Neural progenitor cell (in vitro differentiated cells): Measurements from ENCODE around the gene HSD17B2. TPM values are rescaled to one million over a fixed set of nuclear protein-coding genes. Genes with fewer than 3 reads are reported as not detected.

Experiments
- DNase-seq: peaks from one replicate; pipeline ENCODE4 v3.0.0-alpha.2; 2016; ENCODE audit warnings: low spot score
- H2AFZ ChIP-seq: fragments of 200-600 bp; sonication (generic); replicated peaks from 2 replicates; pipeline ENCODE4 v1.6.1; 2016; ENCODE audit warnings: antibody characterized with exemption
- H3F3A ChIP-seq: fragments of 200-600 bp; sonication (generic); 2 replicates; pipeline ENCODE4 v1.6.1; 2016; ENCODE audit warnings: antibody characterized with exemption, low read depth
- H3K27ac ChIP-seq: fragments of 200-600 bp; sonication (generic); 2 replicates; pipeline ENCODE4 v1.5.1; 2016; ENCODE audit warnings: mild to moderate bottlenecking
- H3K27me3 ChIP-seq: fragments of 200-600 bp; sonication (generic); 2 replicates; pipeline ENCODE4 v1.6.1; 2016; ENCODE audit warnings: mild to moderate bottlenecking, moderate library complexity
- H3K36me3 ChIP-seq: fragments of 200-600 bp; sonication (generic); 2 replicates; pipeline ENCODE4 v1.5.1; 2016
- H3K4me1 ChIP-seq: fragments of 200-600 bp; sonication (generic); 2 replicates; pipeline ENCODE4 v1.6.1; 2016; ENCODE audit warnings: mixed run types
- H3K4me2 ChIP-seq: fragments of 200-600 bp; sonication (generic); 2 replicates; pipeline ENCODE4 v1.6.1; 2016
- H3K4me3 ChIP-seq: fragments of 200-600 bp; sonication (generic); 2 replicates; pipeline ENCODE4 v1.5.1; 2016
- H3K79me2 ChIP-seq: fragments of 200-600 bp; sonication (generic); 2 replicates; pipeline ENCODE4 v1.6.1; 2016; ENCODE audit warnings: low read depth
- H3K9ac ChIP-seq: fragments of 200-600 bp; sonication (generic); 2 replicates; pipeline ENCODE4 v1.6.1; 2016
- H3K9me3 ChIP-seq: fragments of 200-600 bp; sonication (generic); 2 replicates; pipeline ENCODE4 v1.5.1; 2016; ENCODE audit warnings: low read depth
- H4K20me1 ChIP-seq: fragments of 200-600 bp; sonication (generic); 2 replicates; pipeline ENCODE4 v1.6.1; 2016; ENCODE audit warnings: low read depth
- H3K27ac Mint-ChIP-seq: 3 replicates; pipeline ENCODE4 v1.8.0; 2021; ENCODE audit warnings: mixed read lengths
- H3K27me3 Mint-ChIP-seq: 2 replicates; pipeline ENCODE4 v1.8.0; 2022; ENCODE audit warnings: low read depth, mild to moderate bottlenecking, inconsistent platforms, moderate library complexity, mixed read lengths; ENCODE audit not compliant: insufficient read depth
- H3K36me3 Mint-ChIP-seq: 3 replicates; pipeline ENCODE4 v1.8.0; 2021; ENCODE audit warnings: mixed read lengths
- H3K4me1 Mint-ChIP-seq: 3 replicates; pipeline ENCODE4 v1.8.0; 2021; ENCODE audit warnings: mixed read lengths
- H3K4me3 Mint-ChIP-seq: 3 replicates; pipeline ENCODE4 v1.8.0; 2021; ENCODE audit warnings: mild to moderate bottlenecking, moderate library complexity, mixed read lengths
- H3K9me3 Mint-ChIP-seq: 3 replicates; pipeline ENCODE4 v1.8.0; 2020; ENCODE audit warnings: mixed read lengths
- EZH2 ChIP-seq: fragments of 200-600 bp; sonication (generic); IDR thresholded peaks from 2 replicates; pipeline ENCODE4 v1.6.1; 2017; ENCODE audit warnings: antibody characterized with exemption, mild to moderate bottlenecking, moderate library complexity
- EZH2phosphoT487 ChIP-seq: fragments of 200-600 bp; sonication (generic); IDR thresholded peaks from 2 replicates; pipeline ENCODE4 v1.6.1; 2017; ENCODE audit warnings: antibody characterized with exemption
- total RNA-seq: library from RNA; depleted of rRNA; stranded (reverse); fragments of >200 nt; gene quantifications from 2 replicates; pipeline ENCODE4 v1.2.3, GENCODE V29; 2015; ENCODE audit warnings: low replicate concordance
- TF ChIP-seq, protein P1 (sequence below): fragments of 200-600 bp; sonication (generic); IDR thresholded peaks from 2 replicates; pipeline ENCODE4 v1.5.1; 2017; ENCODE audit warnings: antibody characterized with exemption, mild to moderate bottlenecking

The HSD17B2 gene
- total RNA-seq, 1 donor from 2014 or later = not detected

DNA sequence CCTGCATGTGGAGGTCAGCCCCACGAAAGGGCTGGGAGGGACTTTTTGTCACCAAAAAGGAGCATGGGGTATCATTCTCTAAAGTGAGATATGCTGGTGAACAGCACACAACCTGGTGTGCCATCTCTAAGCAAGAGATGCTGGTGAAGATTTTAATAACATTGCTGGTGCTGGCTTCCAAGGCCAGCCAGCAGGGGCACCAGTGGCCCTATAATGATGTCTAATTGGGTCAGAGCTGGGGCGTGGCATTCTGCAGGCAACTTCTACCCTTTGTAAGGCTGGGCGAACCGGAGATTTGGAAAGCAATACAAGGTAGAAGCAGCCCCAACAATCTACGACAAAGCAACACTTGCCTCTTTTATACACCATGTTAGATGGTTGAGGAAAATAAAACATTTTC lies 40.6 kb upstream of the HSD17B2 start:
- no peak for TF ChIP-seq EZH2phosphoT487
- TF ChIP-seq, protein P1, sequence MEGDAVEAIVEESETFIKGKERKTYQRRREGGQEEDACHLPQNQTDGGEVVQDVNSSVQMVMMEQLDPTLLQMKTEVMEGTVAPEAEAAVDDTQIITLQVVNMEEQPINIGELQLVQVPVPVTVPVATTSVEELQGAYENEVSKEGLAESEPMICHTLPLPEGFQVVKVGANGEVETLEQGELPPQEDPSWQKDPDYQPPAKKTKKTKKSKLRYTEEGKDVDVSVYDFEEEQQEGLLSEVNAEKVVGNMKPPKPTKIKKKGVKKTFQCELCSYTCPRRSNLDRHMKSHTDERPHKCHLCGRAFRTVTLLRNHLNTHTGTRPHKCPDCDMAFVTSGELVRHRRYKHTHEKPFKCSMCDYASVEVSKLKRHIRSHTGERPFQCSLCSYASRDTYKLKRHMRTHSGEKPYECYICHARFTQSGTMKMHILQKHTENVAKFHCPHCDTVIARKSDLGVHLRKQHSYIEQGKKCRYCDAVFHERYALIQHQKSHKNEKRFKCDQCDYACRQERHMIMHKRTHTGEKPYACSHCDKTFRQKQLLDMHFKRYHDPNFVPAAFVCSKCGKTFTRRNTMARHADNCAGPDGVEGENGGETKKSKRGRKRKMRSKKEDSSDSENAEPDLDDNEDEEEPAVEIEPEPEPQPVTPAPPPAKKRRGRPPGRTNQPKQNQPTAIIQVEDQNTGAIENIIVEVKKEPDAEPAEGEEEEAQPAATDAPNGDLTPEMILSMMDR = peak; percentile 37
- Mint-ChIP-seq H3K36me3 (no peaks in the 10 kb centered on the region), H3K27me3 (peaks cover 5% of the 10 kb centered on the region), H3K4me1 (peaks cover 20% of the 10 kb centered on the region), H3K27ac (no peak overlapping the region), H3K9me3 (peaks cover 3% of the 10 kb centered on the region), H3K4me3 (no peak overlapping the region)
- Histone ChIP-seq H4K20me1 (no peaks in the 10 kb centered on the region), H3K27ac (no peak overlapping the region), H3K4me1 (no peaks in the 10 kb centered on the region), H3F3A (no peaks in the 10 kb centered on the region), H3K9me3 (no peaks in the 10 kb centered on the region), H3K4me2 (no peak overlapping the region), H3K4me3 (no peak overlapping the region), H3K36me3 (no peaks in the 10 kb centered on the region), H3K27me3 (no peaks in the 10 kb centered on the region), H2AFZ (no peak overlapping the region), H3K79me2 (no peaks in the 10 kb centered on the region), H3K9ac (no peak overlapping the region)
- no peak for DNase-seq

DNA sequence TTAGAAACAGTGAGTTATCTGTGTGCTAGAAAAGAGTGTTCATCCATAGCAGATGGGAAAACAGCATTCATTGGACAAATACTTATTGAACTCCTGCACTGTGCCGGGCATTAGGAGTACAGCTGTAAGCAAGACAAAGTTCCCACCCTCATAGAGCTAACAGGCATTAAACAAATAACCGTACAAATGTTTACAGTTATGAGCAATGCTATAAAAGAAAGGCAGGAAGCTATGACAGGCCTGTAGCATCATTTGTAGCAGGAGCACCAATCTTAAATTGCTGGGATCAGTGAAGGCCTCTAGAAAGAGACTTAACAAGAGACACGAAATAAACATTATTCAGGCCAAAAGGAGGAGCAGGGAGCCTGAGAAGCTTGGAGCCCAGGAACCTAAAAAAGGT lies 39.4 kb upstream of the HSD17B2 start:
- H3K4me1 Mint-ChIP-seq = peaks cover 20% of the 10 kb centered on the region
- no peak overlapping the region for H3K27ac Mint-ChIP-seq

DNA sequence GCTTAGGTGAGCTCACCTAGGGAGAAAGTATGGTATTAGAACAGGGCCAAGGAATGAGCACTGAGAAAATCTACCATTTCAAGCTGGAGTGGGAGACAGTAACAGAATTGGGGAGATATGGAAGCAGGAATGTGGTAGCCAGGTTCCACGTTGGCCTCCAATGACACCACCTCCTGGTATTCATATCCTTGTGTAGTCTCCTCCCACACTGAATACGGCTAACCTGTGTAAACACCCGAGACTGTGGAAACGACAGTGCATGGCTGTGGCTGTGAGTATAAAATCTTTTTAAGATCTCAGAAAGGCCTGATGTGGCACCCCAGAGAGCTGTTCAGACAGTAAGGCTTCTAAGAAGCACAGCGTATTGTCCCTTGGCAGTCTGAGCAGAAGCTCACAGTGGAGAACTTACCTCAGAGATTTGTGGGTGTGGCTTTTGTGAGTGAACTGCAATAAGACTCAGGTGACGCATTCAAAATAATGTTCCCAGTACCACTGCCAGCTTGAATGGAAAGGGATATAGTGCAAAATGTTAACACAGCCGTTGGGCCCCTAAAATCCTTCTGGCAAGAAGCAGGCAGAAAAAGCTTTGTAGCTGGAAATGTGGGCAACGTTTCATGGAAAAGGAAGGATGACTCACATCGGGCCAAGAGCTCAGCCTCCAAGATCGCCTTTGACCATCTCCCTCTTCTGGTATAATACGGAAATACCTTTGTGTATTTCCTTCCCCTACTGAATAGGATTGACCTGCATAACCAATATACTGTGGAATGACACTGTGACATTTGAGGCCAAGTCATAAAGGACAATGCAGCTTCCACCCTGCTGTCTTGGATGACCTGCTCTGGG lies 38.2 kb upstream of the HSD17B2 start:
- H3K9me3 ChIP-seq = no peaks in the 10 kb centered on the region
- H3K4me1 ChIP-seq = no peaks in the 10 kb centered on the region

More for the DNA sequence above, 39.4 kb upstream of the HSD17B2 start:
- no peaks in the 10 kb centered on the region for H3K36me3 ChIP-seq
- Mint-ChIP-seq H3K4me3 (no peak overlapping the region), H3K9me3 (peaks cover 3% of the 10 kb centered on the region), H3K27me3 (peaks cover 5% of the 10 kb centered on the region), H3K36me3 (no peaks in the 10 kb centered on the region)
- H3K4me1 ChIP-seq = no peaks in the 10 kb centered on the region
- no peak overlapping the region for H3K4me3 ChIP-seq
- H2AFZ ChIP-seq = no peak overlapping the region
- no peak overlapping the region for H3K4me2 ChIP-seq
- H3K9ac ChIP-seq = no peak overlapping the region
- no peaks in the 10 kb centered on the region for H3K9me3 ChIP-seq
- TF ChIP-seq EZH2phosphoT487 (no peak), EZH2 (no peak)
- TF ChIP-seq, protein P1 = no peak
- no peaks in the 10 kb centered on the region for H3K79me2 ChIP-seq
- no peak overlapping the region for H3K27ac ChIP-seq
- no peaks in the 10 kb centered on the region for H3F3A ChIP-seq
- no peaks in the 10 kb centered on the region for H3K27me3 ChIP-seq
- no peaks in the 10 kb centered on the region for H4K20me1 ChIP-seq
- DNase-seq = no peak

More for the DNA sequence above, 38.2 kb upstream of the HSD17B2 start:
- Histone ChIP-seq H3K36me3 (no peaks in the 10 kb centered on the region), H3K27me3 (no peaks in the 10 kb centered on the region), H3K9ac (no peak overlapping the region), H3K4me2 (no peak overlapping the region), H3F3A (no peaks in the 10 kb centered on the region), H3K4me3 (no peak overlapping the region), H2AFZ (peak overlapping the region; percentile 35), H4K20me1 (no peaks in the 10 kb centered on the region), H3K27ac (no peak overlapping the region), H3K79me2 (no peaks in the 10 kb centered on the region)
- peak; percentile 22 for DNase-seq
- Mint-ChIP-seq H3K4me1 (peaks cover 20% of the 10 kb centered on the region), H3K27ac (no peak overlapping the region), H3K4me3 (no peak overlapping the region), H3K9me3 (peaks cover 3% of the 10 kb centered on the region), H3K36me3 (no peaks in the 10 kb centered on the region), H3K27me3 (peaks cover 5% of the 10 kb centered on the region)
- no peak for TF ChIP-seq EZH2phosphoT487
- TF ChIP-seq EZH2 = no peak
- TF ChIP-seq, protein P1 = peak; percentile 27
